DOHH2 (cell line): ENCODE data around the gene CCDC69.

Experiments
- H3F3A ChIP-seq: fragments of 200-600 bp; sonication (generic), shearing (Covaris generic); 2 replicates; pipeline ENCODE4 v1.6.0; 2016; ENCODE audit warnings: antibody characterized with exemption, mild to moderate bottlenecking; ENCODE audit not compliant: control insufficient read depth, insufficient read depth
- H3K27ac ChIP-seq: fragments of 200-600 bp; sonication (generic); 2 replicates; pipeline ENCODE4 v1.5.1; 2014; ENCODE audit warnings: low read depth, mild to moderate bottlenecking, low read length, moderate library complexity
- H3K27me3 ChIP-seq: fragments of 200-600 bp; sonication (generic); 2 replicates; pipeline ENCODE4 v1.6.1; 2014; ENCODE audit warnings: mild to moderate bottlenecking, low read length, mixed read lengths; ENCODE audit not compliant: control insufficient read depth
- H3K36me3 ChIP-seq: fragments of 200-600 bp; sonication (generic); 2 replicates; pipeline ENCODE4 v1.6.1; 2014; ENCODE audit warnings: mild to moderate bottlenecking, low read length, moderate library complexity, mixed read lengths; ENCODE audit not compliant: control insufficient read depth
- H3K4me1 ChIP-seq: fragments of 200-600 bp; sonication (generic); 2 replicates; pipeline ENCODE4 v1.6.1; 2014; ENCODE audit warnings: mild to moderate bottlenecking, low read length, mixed read lengths; ENCODE audit not compliant: control insufficient read depth
- H3K4me2 ChIP-seq: fragments of 200-600 bp; sonication (generic); 2 replicates; pipeline ENCODE4 v1.6.0; 2014; ENCODE audit warnings: mild to moderate bottlenecking, low read length, moderate library complexity
- H3K4me3 ChIP-seq: fragments of 200-600 bp; sonication (generic); 2 replicates; pipeline ENCODE4 v1.5.1; 2014; ENCODE audit warnings: mild to moderate bottlenecking, low read length, mixed read lengths
- H3K79me2 ChIP-seq: fragments of 200-600 bp; sonication (generic); 2 replicates; pipeline ENCODE4 v1.6.1; 2014; ENCODE audit warnings: mild to moderate bottlenecking, low read length, mixed read lengths; ENCODE audit not compliant: control insufficient read depth
- H3K9me2 ChIP-seq: fragments of 200-600 bp; sonication (generic); replicated peaks from 2 replicates; pipeline ENCODE4 v1.6.1; 2014; ENCODE audit warnings: mild to moderate bottlenecking, low read length, mixed read lengths; ENCODE audit not compliant: control insufficient read depth
- H3K9me3 ChIP-seq: fragments of 200-600 bp; sonication (generic); 2 replicates; pipeline ENCODE4 v1.6.1; 2014; ENCODE audit warnings: antibody characterized with exemption, low read length, mixed read lengths; ENCODE audit not compliant: control insufficient read depth, insufficient read depth
- H4K20me1 ChIP-seq: fragments of 200-600 bp; sonication (generic); 2 replicates; pipeline ENCODE4 v1.6.0; 2014; ENCODE audit warnings: low read depth, mild to moderate bottlenecking, antibody characterized with exemption, low read length, moderate library complexity; ENCODE audit not compliant: control insufficient read depth, insufficient read depth
- EZH2phosphoT487 ChIP-seq: fragments of 200-600 bp; sonication (generic); IDR thresholded peaks from 2 replicates; pipeline ENCODE4 v1.6.1; 2017; ENCODE audit warnings: borderline replicate concordance, mild to moderate bottlenecking, antibody characterized with exemption, low read length, moderate library complexity, mixed read lengths
- TF ChIP-seq, protein P1 (sequence below): fragments of 200-600 bp; sonication (generic); IDR thresholded peaks from one replicate; pipeline ENCODE4 v1.5.1; 2014; ENCODE audit warnings: antibody characterized with exemption, mild to moderate bottlenecking, low read depth, low read length; ENCODE audit not compliant: poor library complexity, severe bottlenecking

Gene CCDC69

DNA sequence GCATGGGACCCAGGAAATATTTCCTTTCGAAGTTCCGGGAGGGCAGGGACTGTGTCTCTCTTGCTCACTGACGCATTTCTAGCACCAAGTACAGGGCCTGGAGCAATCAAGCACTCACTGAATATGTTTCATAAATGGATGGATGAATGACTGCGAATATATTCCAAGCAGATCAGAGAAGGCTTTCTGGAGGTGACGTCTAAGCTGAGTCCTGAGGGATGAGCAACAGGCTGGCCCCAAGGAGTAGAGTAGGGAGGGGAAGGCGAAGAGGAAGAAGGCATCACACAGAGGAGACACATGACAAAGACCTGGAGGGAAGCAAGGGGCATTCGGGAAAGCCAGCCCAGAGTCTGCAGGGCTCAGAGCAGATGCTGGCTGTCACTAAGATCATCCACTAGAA, 80.2 kb downstream of the CCDC69 start:
- Histone ChIP-seq H3K79me2 (no peaks in the 10 kb centered on the region), H3K9me3 (no peaks in the 10 kb centered on the region), H3K4me2 (no peak overlapping the region), H3K4me3 (no peak overlapping the region), H4K20me1 (no peaks in the 10 kb centered on the region), H3K36me3 (no peaks in the 10 kb centered on the region), H3K9me2 (no peaks in the 10 kb centered on the region), H3K4me1 (peaks cover 11% of the 10 kb centered on the region), H3K27me3 (peaks cover 7% of the 10 kb centered on the region), H3K27ac (no peak overlapping the region), H3F3A (no peaks in the 10 kb centered on the region; the same call in 1 of the 2 replicates)
- no peak for TF ChIP-seq EZH2phosphoT487
- TF ChIP-seq, protein P1, sequence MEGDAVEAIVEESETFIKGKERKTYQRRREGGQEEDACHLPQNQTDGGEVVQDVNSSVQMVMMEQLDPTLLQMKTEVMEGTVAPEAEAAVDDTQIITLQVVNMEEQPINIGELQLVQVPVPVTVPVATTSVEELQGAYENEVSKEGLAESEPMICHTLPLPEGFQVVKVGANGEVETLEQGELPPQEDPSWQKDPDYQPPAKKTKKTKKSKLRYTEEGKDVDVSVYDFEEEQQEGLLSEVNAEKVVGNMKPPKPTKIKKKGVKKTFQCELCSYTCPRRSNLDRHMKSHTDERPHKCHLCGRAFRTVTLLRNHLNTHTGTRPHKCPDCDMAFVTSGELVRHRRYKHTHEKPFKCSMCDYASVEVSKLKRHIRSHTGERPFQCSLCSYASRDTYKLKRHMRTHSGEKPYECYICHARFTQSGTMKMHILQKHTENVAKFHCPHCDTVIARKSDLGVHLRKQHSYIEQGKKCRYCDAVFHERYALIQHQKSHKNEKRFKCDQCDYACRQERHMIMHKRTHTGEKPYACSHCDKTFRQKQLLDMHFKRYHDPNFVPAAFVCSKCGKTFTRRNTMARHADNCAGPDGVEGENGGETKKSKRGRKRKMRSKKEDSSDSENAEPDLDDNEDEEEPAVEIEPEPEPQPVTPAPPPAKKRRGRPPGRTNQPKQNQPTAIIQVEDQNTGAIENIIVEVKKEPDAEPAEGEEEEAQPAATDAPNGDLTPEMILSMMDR, result no peak

DNA sequence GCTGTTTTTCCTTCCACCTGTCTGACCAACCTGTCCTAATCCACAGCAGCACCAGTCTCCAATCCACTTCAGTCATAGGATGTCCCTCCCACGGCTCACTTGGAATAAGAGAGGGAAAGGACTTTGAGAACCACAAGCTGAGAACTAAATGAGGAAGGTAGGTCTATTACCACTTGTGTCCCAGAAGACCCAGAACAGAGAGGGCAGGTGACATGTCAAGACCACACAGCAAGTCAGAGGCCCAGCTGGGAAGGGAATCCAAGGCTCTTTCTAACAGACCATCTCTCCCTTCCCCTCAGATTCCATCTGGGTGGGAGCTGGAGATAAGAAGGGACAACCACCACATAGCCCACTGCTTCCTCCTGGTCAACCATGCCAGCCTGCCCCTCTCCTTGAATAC, 81.0 kb downstream of the CCDC69 start:
- H3K4me3 ChIP-seq, result no peak overlapping the region
- no peak overlapping the region for H3K4me2 ChIP-seq
- H3K9me3 ChIP-seq, result no peaks in the 10 kb centered on the region
- no peaks in the 10 kb centered on the region for H3K36me3 ChIP-seq
- peaks cover 7% of the 10 kb centered on the region for H3K27me3 ChIP-seq
- H3K79me2 ChIP-seq, result no peaks in the 10 kb centered on the region
- no peaks in the 10 kb centered on the region for H3K9me2 ChIP-seq
- H3K27ac ChIP-seq, result no peak overlapping the region
- H3F3A ChIP-seq, result no peaks in the 10 kb centered on the region
- peaks cover 11% of the 10 kb centered on the region for H3K4me1 ChIP-seq
- no peaks in the 10 kb centered on the region for H4K20me1 ChIP-seq
- TF ChIP-seq, protein P1, result no peak
- TF ChIP-seq EZH2phosphoT487, result no peak

DNA sequence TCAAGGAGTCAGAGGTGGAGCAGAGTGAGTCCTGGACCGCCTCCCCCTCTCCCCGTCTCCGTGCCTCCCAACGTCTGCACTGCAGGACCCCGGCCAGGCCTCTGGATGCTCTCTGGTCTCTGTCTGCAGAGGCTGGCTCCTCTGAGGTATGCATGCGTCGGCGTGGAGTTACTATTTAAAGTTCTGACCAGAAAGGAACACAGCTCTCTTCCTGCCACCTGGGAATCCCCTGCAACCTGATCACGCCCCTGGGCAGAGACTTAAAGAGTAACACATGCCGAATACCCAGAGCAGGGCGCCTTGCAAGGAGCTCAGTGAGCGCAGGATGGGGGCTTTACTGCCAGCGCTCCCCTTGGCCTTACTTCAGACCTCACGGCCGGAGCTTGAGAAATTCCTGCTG, 82.4 kb downstream of the CCDC69 start:
- Histone ChIP-seq H3K4me3 (no peak overlapping the region), H3K4me1 (peaks cover 11% of the 10 kb centered on the region), H3K9me2 (no peaks in the 10 kb centered on the region), H3K27me3 (peaks cover 7% of the 10 kb centered on the region), H3K9me3 (no peaks in the 10 kb centered on the region), H3K79me2 (no peaks in the 10 kb centered on the region), H3K27ac (no peak overlapping the region), H3K4me2 (peak overlapping the region; percentile 29; the same call in 1 of the 2 replicates), H3F3A (no peaks in the 10 kb centered on the region), H4K20me1 (no peaks in the 10 kb centered on the region), H3K36me3 (no peaks in the 10 kb centered on the region)
- TF ChIP-seq, protein P1, result no peak
- no peak for TF ChIP-seq EZH2phosphoT487
